Psoas muscle (tissue), 8 donors: ENCODE measurements around the gene DDIT3. TPM values are rescaled to one million over a fixed set of nuclear protein-coding genes. Genes with fewer than 3 reads are reported as not detected.

Source experiments
- ATAC-seq, 4 donors: fragments of 200-7000 bp; cut with Tn5 transposase; one replicate each; pipeline ENCODE4 v1.9.1; 2020; ENCODE audit warnings: moderate library complexity in 3 of 4, mild to moderate bottlenecking in 2 of 4
- DNase-seq, 2 donors: peaks; one replicate each; pipeline ENCODE4 v3.0.0-alpha.2; 2020
- H3K27ac ChIP-seq: fragments of 200-600 bp; one replicate; pipeline ENCODE4 v1.8.0; 2022
- H3K27me3 ChIP-seq, 3 donors: fragments of 200-600 bp in 1 of 3; one replicate each; pipeline versions ENCODE4 v1.6.1 to v1.8.0; 2013 to 2022; ENCODE audit warnings: low read length in 2 of 3, mild to moderate bottlenecking in 2 of 3, moderate library complexity in 1 of 3; ENCODE audit not compliant: insufficient read depth in 3 of 3
- H3K36me3 ChIP-seq, 2 donors: fragments of 200-600 bp in 1 of 2; one replicate each; pipeline versions ENCODE4 v1.6.1 to v1.8.0; 2013 to 2022; ENCODE audit warnings: low read depth in 1 of 2, mild to moderate bottlenecking in 1 of 2, moderate library complexity in 1 of 2; ENCODE audit not compliant: insufficient read depth in 1 of 2
- H3K4me1 ChIP-seq: fragments of 200-600 bp; one replicate; pipeline ENCODE4 v1.8.0; 2022
- H3K4me3 ChIP-seq: fragments of 200-600 bp; one replicate; pipeline ENCODE4 v1.8.0; 2022; ENCODE audit warnings: mild to moderate bottlenecking
- H3K9me3 ChIP-seq: fragments of 200-600 bp; one replicate; pipeline ENCODE4 v1.8.0; 2022
- WGBS, 3 donors: extraction: QIAGEN DNeasy Blood & Tissue Kit; methylation state at CpG; one replicate each; pipeline versions ENCODE4 v1.1.6 to v1.1.7; 2013; 5-methylcytosine and 5-hydroxymethylcytosine counted together
- intact Hi-C, 2 donors: fragments of 100-400 bp; cut with DNase I; formaldehyde crosslinking; loops; one replicate each; pipeline versions ENCODE4 v1.11.0 to v1.14.2; 2022
- long read RNA-seq, 2 donors: library from polyadenylated mRNA; unstranded; transcript quantifications; one replicate each; pipeline ENCODE4 v2.0.0, GENCODE V29; 2021
- polyA plus RNA-seq, 3 donors: library from polyadenylated mRNA; stranded (reverse); fragments of 200-250 nt; gene quantifications; one replicate each; pipeline ENCODE4 v1.2.3, GENCODE V29; 2013
- total RNA-seq, 4 donors: library from RNA; stranded (reverse); fragmentation: NEBNext Ultra II Directional in 2 of 4; extraction: Animal tissue kit (Norgen Biotek cat#: 25700) in 2 of 4; gene quantifications; one replicate each; pipeline versions ENCODE4 v1.2.1 to v1.2.4, GENCODE V29; 2021 to 2023
- TF ChIP-seq, protein P1 (sequence below): fragments of 200-600 bp; IDR thresholded peaks from one replicate; pipeline ENCODE4 v1.8.0; 2022; ENCODE audit warnings: antibody characterized with exemption
- donor health status: healthy with polysubstance abuse.
- donor health status: DM: no; HTN: no; CAD: no; lungs with moderate emphysema.
- donor health status: Bipolar disorder and iron deficiency.
- donor health status: healthy.
- donor health status: DM: yes; HTN: yes; CAD: no.
- donor health status: DM: no; HTN: no; CAD: no.
- donor health status: DM: no; HTN: no; CAD: no.
- donor health status: DM: yes; HTN: yes; CAD: no.

Gene DDIT3, protein sequence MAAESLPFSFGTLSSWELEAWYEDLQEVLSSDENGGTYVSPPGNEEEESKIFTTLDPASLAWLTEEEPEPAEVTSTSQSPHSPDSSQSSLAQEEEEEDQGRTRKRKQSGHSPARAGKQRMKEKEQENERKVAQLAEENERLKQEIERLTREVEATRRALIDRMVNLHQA
- total RNA-seq, result 10 to 100 TPM; 11.1 to 59.5 (median 19.6) TPM
- polyA plus RNA-seq, result 100 to 1,000 TPM in 1 of 3 donors, 10 to 100 TPM in 2; 62.5 to 224 (median 68.9) TPM
- long read RNA-seq, donor 1, partial matches to known transcripts, result 0 of 5 reads
- long read RNA-seq, donor 1, other reads (novel, unspliced or antisense), result 0 of 5 reads
- long read RNA-seq, donor 2, transcript DDIT3-201 (4 exons, 906 nt), result major isoform, 28 of 40 reads
- long read RNA-seq, donor 2, partial matches to known transcripts, result 1 of 40 reads
- long read RNA-seq, donor 2, other reads (novel, unspliced or antisense), result 6 of 40 reads

- Histone ChIP-seq H3K27me3 (no peaks in the 10 kb centered on the region), H3K9me3 (no peaks in the 10 kb centered on the region), H3K27ac (peak within 1 kb of the TSS; percentile 100), H3K4me3 (peak within 1 kb of the TSS; percentile 96), H3K36me3 (peaks cover 11 to 43% of the 10 kb centered on the region in 2 donors), H3K4me1 (peaks cover 50% of the 10 kb centered on the region)
- ATAC-seq (peak; percentile 81 to 85 (median 82)), DNase-seq (peak; percentile 100)
- 1% methylated on average over 41 to 52 of the region's 52 CpGs for WGBS, 3 donors
- TF ChIP-seq, protein P1, sequence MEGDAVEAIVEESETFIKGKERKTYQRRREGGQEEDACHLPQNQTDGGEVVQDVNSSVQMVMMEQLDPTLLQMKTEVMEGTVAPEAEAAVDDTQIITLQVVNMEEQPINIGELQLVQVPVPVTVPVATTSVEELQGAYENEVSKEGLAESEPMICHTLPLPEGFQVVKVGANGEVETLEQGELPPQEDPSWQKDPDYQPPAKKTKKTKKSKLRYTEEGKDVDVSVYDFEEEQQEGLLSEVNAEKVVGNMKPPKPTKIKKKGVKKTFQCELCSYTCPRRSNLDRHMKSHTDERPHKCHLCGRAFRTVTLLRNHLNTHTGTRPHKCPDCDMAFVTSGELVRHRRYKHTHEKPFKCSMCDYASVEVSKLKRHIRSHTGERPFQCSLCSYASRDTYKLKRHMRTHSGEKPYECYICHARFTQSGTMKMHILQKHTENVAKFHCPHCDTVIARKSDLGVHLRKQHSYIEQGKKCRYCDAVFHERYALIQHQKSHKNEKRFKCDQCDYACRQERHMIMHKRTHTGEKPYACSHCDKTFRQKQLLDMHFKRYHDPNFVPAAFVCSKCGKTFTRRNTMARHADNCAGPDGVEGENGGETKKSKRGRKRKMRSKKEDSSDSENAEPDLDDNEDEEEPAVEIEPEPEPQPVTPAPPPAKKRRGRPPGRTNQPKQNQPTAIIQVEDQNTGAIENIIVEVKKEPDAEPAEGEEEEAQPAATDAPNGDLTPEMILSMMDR, result no peak
- intact Hi-C loops, result loop anchor here in 1 of 2 donors (5.0 kb wide), 1 partner anchor 33 kb away; the partner anchor contains the start of gene MARS1
Measured at GRCh38 chr12:57520053-57520818, at the start of gene DDIT3. DDIT3 (minus strand) TSS chr12:57520514; CDS start chr12:57517406, 3,108 bp downstream.

- H3K4me1 ChIP-seq, result no peaks in the 10 kb centered on the region
- H3K4me3 ChIP-seq, result no peak overlapping the region
- TF ChIP-seq, protein P1, result no peak
- H3K27me3 ChIP-seq, result peaks cover 0 to 30% (median 0%) of the 10 kb centered on the region in 3 donors
- H3K27ac ChIP-seq, result no peak overlapping the region
- intact Hi-C loops, result no loop called here
- H3K9me3 ChIP-seq, result no peaks in the 10 kb centered on the region
- DNase-seq (no peak), ATAC-seq (no peak)
- WGBS, 3 donors, result 85% methylated on average over 18 of the region's 18 CpGs
- no peaks in the 10 kb centered on the region for H3K36me3 ChIP-seq
Measured at GRCh38 chr12:57569858-57570257, 49.5 kb upstream of the DDIT3 start.

GRCh38 chr12:57568838-57569237 is 48.5 kb upstream of the DDIT3 start:
- 53 to 66% (median 57%) methylated on average over 6 of the region's 6 CpGs for WGBS, 3 donors
- peaks cover 0 to 30% (median 0%) of the 10 kb centered on the region in 3 donors for H3K27me3 ChIP-seq
- intact Hi-C loops, result no loop called here
- ATAC-seq (no peak), DNase-seq (no peak)
- H3K36me3 ChIP-seq, result no peaks in the 10 kb centered on the region
- TF ChIP-seq, protein P1, result no peak
- no peak overlapping the region for H3K4me3 ChIP-seq
- no peaks in the 10 kb centered on the region for H3K9me3 ChIP-seq
- no peak overlapping the region for H3K27ac ChIP-seq
- H3K4me1 ChIP-seq, result no peaks in the 10 kb centered on the region

DNA sequence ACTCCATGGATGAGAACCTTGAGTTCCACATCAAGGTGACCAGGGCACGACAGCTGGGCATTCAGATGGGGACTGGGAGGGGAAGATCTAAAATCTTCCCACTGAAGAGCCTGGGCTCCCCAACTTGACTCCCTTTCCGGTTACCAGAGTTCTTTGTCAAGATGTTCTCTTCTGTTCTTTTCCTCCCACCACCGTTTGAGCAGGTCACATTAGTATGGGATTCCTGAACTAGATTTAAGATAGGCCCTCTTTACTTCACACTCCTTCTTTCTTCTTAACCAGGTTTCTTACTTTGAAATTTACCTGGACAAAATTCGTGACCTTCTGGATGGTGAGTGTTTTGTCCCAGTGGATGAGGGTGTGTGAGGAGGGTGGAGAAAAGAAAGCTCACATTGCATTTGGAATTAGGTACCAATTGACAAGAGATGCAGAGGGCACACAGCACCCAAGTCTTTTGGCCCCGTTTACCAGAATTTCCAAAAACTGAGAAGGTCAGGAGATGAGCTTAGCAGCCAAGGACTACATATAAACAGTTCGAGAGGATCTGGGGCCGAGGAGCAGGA is 43.9 kb upstream of the DDIT3 start:
- ATAC-seq, result no peak
- 74 to 83% (median 79%) methylated on average over 7 of the region's 7 CpGs for WGBS, 3 donors

More for the DNA sequence above, 43.9 kb upstream of the DDIT3 start:
- Histone ChIP-seq H3K4me1 (no peaks in the 10 kb centered on the region), H3K9me3 (no peaks in the 10 kb centered on the region), H3K4me3 (no peak overlapping the region), H3K27ac (no peak overlapping the region), H3K36me3 (no peaks in the 10 kb centered on the region), H3K27me3 (peaks cover 0 to 21% (median 0%) of the 10 kb centered on the region in 3 donors)
- TF ChIP-seq, protein P1, result no peak
- intact Hi-C loops, result no loop called here
- no peak for DNase-seq
